Measurements from ENCODE around the gene CDC14B.
A peak's percentile ranks its signal among the peaks of the same experiment; 100 is the strongest.
"Not testable (repeated sequence)": the region's sequence is repeated elsewhere in the genome, so short reads cannot be mapped to it uniquely, and the experiment has no call there.

CDC14B gene

GRCh38 chr9:96621618-96622017, 2.0 kb upstream of the CDC14B start:
- no peak for DNase-seq (ENCODE audit: low read depth)

GRCh38 chr9:96620832-96621269, 1.2 kb upstream of the CDC14B start:
- no peak for DNase-seq (ENCODE audit: low read depth)

DNA sequence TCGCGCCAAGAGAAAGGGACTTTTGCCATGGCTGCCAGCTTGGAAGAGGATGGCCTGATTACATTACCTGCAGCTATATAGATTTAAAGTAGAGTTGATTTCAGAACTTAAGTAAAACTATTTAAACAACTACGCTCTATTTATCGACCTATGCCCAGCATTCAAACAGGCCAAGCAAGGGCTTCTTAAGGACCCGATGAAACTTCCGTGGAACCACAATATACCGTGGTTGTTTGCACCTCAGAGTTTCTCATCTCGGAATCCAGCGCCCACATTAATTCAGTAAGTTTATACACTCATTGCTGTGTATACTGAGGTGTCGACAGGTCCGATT, 505 bp upstream of the CDC14B start:
- no peak for DNase-seq (ENCODE audit: low read depth)

- no peak for DNase-seq (ENCODE audit: low read depth)
Observed at GRCh38 chr9:96619124-96619465, 548 bp downstream of the CDC14B start.

- peak; percentile 10 for DNase-seq (ENCODE audit: low read depth)
Observed at GRCh38 chr9:96618209-96619123, 1.2 kb downstream of the CDC14B start.

GRCh38 chr9:96617439-96618185, 2.0 kb downstream of the CDC14B start:
- no peak for DNase-seq (ENCODE audit: low read depth)

GRCh38 chr9:96616817-96617438, 2.7 kb downstream of the CDC14B start:
- DNase-seq (ENCODE audit: low read depth) = no peak

GRCh38 chr9:96615411-96615810, 4.2 kb downstream of the CDC14B start:
- DNase-seq (ENCODE audit: low read depth) = no peak

DNA sequence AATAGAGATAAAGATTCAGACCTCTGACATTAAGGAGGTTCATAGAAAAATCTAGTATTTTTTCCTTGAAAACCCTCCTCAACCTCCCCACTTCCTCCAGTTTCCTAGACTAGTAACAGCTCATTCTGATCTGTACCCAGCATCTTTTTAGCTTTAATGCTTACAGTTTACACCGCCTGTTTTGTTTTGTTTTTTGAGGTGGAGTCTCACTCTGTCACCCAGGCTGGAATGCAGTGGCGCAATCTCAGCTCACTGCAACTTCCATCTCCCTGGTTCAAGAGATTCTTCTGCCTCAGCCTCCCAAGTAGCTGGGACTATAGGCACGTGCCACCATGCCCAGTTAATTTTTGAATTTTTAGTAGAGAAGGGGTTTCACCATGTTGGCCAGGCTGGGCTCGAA, 5.0 kb downstream of the CDC14B start:
- DNase-seq (ENCODE audit: low read depth) = not testable (repeated sequence)

DNA sequence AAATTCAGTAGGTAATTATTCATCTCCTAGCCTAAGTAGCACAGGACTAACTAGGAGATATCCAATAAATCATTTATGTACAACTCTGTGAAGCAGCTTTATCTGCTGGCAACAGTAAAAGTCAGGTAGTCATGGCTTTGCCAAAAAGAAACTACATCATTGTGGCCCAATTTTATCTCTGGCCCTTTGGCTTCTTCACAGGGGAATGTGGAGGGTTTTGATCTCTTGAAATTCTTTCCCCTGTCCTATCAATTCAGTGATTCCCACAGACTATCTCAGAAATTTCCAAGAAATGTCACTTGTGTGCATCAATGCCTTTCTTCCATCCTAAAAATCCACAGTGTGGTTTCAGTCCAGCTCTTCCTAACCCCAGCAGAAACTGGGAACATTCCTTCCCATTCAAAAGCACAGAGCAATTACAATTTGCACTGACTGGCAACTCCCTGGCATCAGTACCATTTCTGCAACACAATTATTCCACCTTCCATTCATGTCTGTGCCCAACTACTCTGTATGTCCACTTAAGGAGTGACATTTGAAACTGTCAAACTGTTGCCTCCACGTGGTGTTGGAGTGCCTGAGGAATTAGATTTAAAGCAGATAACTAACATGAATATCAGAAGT, 6.6 kb downstream of the CDC14B start:
- no peak for DNase-seq (ENCODE audit: low read depth)

DNA sequence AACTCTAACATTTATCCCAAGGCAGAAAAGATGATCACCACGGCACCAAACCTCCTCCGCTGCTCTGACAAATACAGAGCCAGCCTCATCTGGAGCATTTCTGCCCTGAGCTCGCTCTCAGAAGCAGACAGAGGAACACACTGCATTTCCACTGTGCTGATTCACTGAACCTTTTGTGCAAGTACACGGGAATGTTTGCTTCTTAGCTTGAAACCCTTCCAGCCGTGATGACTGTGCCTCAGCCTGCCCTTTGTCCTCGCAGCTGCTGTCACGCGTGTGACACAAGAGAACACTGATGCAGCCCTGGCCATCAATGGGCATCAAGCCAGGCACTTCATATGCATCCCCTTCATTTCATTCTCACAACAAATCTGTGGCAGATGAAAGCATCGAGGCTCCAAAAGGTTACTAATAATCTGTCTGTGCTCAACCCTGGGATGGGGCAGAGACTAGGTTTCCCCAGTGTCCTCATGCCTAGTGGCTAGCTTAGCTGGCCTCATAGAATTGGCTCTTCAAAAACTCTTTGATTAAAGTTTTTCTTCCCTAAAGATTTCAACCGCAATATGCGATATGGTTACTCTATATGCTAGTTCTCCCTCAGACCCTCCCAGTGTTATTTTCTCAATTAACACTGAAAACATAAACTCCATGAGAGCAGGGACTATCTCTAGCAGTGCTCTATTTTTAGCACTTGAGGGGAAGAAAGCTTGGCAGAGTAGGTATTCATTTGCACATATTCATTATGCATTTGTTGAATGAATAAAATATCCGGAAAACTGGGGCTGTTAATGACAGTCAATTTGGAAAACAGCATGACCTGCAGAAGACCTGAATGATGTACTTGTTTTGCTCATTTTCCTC, 7.3 kb downstream of the CDC14B start:
- no peak for DNase-seq (ENCODE audit: low read depth)

- DNase-seq (ENCODE audit: low read depth) = no peak
Observed at GRCh38 chr9:96611302-96611701, 8.3 kb downstream of the CDC14B start.

DNA sequence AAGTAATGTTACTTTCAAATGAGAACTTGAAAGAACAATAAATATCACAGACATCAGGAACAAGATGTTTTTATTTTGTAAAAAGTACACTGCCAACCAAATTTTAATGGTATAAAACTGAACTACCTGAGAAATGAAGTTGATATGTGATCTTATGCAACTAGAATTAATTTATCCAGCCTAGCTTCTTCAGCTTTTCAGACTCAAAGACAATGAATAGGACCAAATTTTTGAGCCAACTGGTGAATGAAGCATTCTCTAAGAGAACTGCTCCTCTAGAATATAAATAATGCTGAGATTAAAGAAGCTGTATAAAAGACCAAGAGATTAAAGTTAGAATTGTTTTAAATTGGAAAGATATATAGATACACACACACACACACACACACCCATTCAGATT, 9.9 kb downstream of the CDC14B start:
- no peak for DNase-seq (ENCODE audit: low read depth)

DNA sequence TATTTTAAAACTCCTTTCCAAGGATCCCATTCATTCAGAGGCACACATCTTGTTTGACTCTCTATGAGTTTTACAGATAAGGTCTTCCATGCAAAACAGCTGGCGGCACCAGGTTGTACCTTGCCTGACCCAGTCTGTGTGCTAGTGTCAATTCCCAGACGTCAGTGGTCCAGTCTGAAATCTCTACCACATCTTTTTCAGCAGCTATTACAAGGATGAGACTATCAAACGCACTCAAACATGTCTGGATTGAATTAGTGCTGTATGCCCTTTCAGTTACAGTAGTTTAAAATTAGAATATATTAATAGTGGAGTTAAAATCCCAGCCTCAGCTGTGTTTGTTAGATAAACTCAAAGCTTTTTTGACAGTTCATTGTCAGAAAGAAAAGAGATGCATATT, 11.7 kb downstream of the CDC14B start:
- DNase-seq (ENCODE audit: low read depth) = no peak

DNA sequence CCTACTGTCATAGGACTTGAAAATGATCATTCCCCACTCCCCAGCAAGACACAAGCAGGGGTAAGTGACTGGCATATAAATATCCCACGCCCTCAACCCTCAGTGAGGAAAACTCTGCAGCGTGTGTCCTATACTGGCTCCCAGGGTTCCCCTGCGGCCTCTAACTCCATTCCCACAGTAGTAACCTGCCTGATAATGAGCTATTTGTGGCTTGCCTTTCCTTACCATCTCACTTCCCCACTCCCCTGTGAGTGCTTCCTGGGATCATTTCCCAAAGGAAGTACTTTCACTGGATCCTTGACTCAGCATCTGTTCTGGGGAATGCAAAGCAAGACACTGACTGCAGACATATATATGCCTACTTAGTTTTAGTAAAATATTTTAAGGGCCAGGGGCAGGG, 14.3 kb downstream of the CDC14B start:
- no peak for DNase-seq (ENCODE audit: low read depth)

GRCh38 chr9:96604004-96604319, 15.7 kb downstream of the CDC14B start:
- no peak for DNase-seq (ENCODE audit: low read depth)

DNA sequence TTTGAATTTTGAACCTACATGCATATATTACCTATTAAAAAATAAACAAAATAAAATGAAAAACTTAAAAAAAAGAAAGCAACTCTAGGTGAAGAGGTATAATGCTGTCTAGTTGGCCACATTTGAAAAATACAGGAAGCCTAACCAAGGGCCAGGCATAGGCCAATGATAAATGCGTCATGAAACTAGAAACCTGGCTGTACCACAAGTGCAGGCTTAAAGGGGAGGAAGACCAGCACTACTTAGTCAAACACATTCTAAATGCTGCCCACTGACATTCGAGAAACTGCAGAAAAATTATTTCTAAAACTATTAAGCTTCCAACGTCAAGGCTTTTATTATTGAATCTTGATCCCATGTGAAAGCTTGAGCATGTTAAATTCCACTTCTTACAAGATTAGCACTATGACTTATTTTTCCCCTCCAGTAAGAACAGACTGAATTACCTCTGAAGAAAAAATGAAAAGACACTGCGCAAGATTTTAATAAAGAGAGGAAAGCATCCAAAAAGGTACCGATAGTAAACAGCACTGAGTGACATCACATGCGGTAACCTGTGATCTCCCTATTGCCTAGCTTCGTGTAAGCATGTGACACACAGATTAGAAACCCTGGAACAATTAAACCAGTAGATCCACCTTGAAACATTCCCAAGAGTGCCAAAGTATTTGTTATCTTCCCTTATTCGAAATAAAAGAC, 16.2 kb downstream of the CDC14B start:
- no peak for DNase-seq (ENCODE audit: low read depth)

DNA sequence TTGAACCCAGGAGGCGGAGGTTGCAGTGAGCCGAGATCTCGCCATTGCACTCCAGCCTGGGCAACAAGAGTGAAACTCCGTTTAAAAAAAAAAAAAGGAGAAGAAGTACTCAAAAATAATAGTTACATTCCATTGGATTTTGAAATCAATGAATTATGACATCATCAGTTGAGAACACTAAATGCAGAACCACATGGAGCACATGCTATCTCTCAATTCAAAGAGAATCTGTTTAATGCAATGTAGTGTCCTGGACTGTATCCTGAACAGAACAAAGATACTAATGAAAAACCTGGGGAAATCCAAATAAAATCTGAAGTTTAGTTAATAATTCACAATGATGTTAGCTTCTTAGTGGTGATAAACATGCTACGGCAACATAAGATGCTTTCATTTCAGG, 20.3 kb downstream of the CDC14B start:
- no peak for DNase-seq (ENCODE audit: low read depth)

DNA sequence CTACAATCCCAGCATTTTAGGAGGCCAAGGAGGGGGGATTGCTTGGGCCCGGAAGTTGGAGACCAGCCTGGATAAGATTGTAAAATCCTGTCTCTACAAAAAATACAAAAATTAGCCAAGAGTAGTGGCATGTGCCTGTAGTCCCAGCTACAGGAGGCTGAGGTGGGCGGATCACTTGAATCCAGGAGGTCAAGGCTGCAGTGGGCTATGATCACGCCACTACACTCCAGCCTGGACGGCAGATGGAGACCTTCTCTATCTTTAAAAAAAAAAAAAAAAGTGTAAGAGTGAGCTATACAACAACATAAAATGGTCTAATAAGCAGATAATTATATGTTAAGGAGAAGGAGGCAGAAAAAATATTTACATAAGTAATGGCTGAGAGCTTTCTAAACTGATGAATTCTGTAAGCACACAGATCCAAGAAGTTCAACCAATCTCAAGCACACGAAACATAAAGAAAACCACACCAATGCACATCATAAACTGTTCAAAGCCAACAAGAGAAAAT, 23.0 kb downstream of the CDC14B start:
- DNase-seq (ENCODE audit: low read depth) = no peak

- no peak for DNase-seq (ENCODE audit: low read depth)
Observed at GRCh38 chr9:96587338-96588315, 32.0 kb downstream of the CDC14B start.
